Measurements from ENCODE around the gene ATG7. TPM values are rescaled to one million over a fixed set of nuclear protein-coding genes. Genes with fewer than 3 reads are reported as not detected.

ATG7 gene
- polyA plus RNA-seq, 1 donor, result 16.6 TPM

GRCh38 chr3:11371747-11372146 lies 99.5 kb downstream of the ATG7 start:
- Histone ChIP-seq H3K4me3 (ENCODE audit: low read length) (no peak overlapping the region), H3K4me1 (ENCODE audit: control insufficient read depth, insufficient read depth, low read length) (no peaks in the 10 kb centered on the region), H3K27ac (ENCODE audit: low read length) (no peak overlapping the region), H3K36me3 (ENCODE audit: control insufficient read depth, insufficient read depth, low read length) (peaks cover 6% of the 10 kb centered on the region), H3K27me3 (ENCODE audit: control insufficient read depth, insufficient read depth, low read length) (no peaks in the 10 kb centered on the region), H3K9me3 (ENCODE audit: control insufficient read depth, low read depth, low read length) (no peaks in the 10 kb centered on the region)
- DNase-seq, result no peak
- WGBS (ENCODE audit: insufficient coverage, low lambda C conversion rate), result no CpG with 5 or more reads among the region's 10 CpGs

GRCh38 chr3:11373235-11373634 lies 101.0 kb downstream of the ATG7 start:
- no peaks in the 10 kb centered on the region for H3K27me3 ChIP-seq (ENCODE audit: control insufficient read depth, insufficient read depth, low read length)
- no CpG with 5 or more reads among the region's 4 CpGs for WGBS (ENCODE audit: insufficient coverage, low lambda C conversion rate)
- H3K27ac ChIP-seq (ENCODE audit: low read length), result no peak overlapping the region
- H3K9me3 ChIP-seq (ENCODE audit: control insufficient read depth, low read depth, low read length), result no peaks in the 10 kb centered on the region
- H3K4me3 ChIP-seq (ENCODE audit: low read length), result no peak overlapping the region
- peaks cover 6% of the 10 kb centered on the region for H3K36me3 ChIP-seq (ENCODE audit: control insufficient read depth, insufficient read depth, low read length)
- no peak for DNase-seq
- no peaks in the 10 kb centered on the region for H3K4me1 ChIP-seq (ENCODE audit: control insufficient read depth, insufficient read depth, low read length)

GRCh38 chr3:11373654-11374053 lies 101.5 kb downstream of the ATG7 start:
- H3K4me1 ChIP-seq (ENCODE audit: control insufficient read depth, insufficient read depth, low read length), result no peaks in the 10 kb centered on the region
- H3K27me3 ChIP-seq (ENCODE audit: control insufficient read depth, insufficient read depth, low read length), result no peaks in the 10 kb centered on the region
- no peak for DNase-seq
- no peak overlapping the region for H3K4me3 ChIP-seq (ENCODE audit: low read length)
- no peak overlapping the region for H3K27ac ChIP-seq (ENCODE audit: low read length)
- peaks cover 6% of the 10 kb centered on the region for H3K36me3 ChIP-seq (ENCODE audit: control insufficient read depth, insufficient read depth, low read length)
- H3K9me3 ChIP-seq (ENCODE audit: control insufficient read depth, low read depth, low read length), result no peaks in the 10 kb centered on the region
- 75% methylated on average over 1 of the region's 2 CpGs for WGBS (ENCODE audit: insufficient coverage, low lambda C conversion rate)

DNA sequence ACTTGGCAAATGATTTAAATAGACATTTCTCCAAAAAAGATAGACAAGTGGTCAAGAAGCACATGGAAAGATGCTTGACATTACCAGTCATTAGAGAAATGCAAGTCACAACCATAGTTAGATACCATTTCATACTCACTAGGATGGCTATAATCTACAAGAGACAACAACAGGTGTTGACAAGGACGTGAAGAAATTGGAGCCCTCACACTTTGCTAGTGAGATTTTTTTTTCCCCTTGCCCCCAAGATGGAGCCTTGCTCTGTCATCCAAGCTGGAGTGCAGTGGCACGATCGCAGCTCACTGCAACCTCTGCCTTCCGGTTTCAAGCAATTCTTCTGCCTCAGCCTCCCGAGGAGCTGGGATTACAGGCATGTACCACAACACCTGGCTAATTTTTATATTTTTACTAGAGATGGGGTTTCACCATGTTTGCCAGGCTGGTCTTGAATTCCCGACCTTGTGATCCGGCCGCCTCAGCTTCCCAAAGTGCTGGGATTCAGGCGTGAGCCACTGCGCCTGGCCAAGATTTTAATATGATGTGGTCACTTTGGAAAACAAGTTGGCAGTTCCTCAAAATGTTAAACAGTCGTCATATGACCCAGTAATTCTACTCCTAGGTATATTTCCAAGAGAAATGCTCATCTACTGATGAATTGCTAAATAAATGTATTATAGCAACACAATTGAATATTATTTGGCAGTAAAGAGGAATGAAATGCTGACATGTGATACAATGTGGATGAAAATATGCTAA lies 103.3 kb downstream of the ATG7 start:
- DNase-seq, result no peak
- H3K27ac ChIP-seq (ENCODE audit: low read length), result no peak overlapping the region
- peaks cover 2% of the 10 kb centered on the region for H3K36me3 ChIP-seq (ENCODE audit: control insufficient read depth, insufficient read depth, low read length)
- H3K9me3 ChIP-seq (ENCODE audit: control insufficient read depth, low read depth, low read length), result no peaks in the 10 kb centered on the region
- H3K27me3 ChIP-seq (ENCODE audit: control insufficient read depth, insufficient read depth, low read length), result no peaks in the 10 kb centered on the region
- WGBS (ENCODE audit: insufficient coverage, low lambda C conversion rate), result no CpG with 5 or more reads among the region's 11 CpGs
- no peak overlapping the region for H3K4me3 ChIP-seq (ENCODE audit: low read length)
- no peaks in the 10 kb centered on the region for H3K4me1 ChIP-seq (ENCODE audit: control insufficient read depth, insufficient read depth, low read length)

DNA sequence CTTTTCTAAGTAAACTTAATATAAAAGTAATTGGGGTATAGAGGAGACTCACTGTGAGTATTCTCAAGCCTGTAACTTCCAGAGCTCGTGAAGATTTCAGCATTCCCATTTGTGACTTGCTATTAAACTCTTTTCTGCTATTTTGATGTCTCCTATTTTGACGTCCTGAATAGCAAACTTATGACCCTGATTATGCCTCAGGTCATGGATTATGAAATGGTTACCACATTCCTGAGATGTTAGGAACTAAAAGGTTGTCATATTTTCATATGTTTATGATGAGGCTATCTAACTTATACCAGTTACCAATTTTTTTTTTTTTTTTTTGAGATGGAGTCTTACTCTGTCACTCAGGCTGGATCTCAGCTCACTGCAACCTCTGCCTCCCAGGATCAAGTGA lies 105.5 kb downstream of the ATG7 start:
- WGBS (ENCODE audit: insufficient coverage, low lambda C conversion rate), result 100% methylated on average over 1 of the region's 2 CpGs
- no peaks in the 10 kb centered on the region for H3K9me3 ChIP-seq (ENCODE audit: control insufficient read depth, low read depth, low read length)
- H3K27ac ChIP-seq (ENCODE audit: low read length), result no peak overlapping the region
- no peaks in the 10 kb centered on the region for H3K4me1 ChIP-seq (ENCODE audit: control insufficient read depth, insufficient read depth, low read length)
- H3K27me3 ChIP-seq (ENCODE audit: control insufficient read depth, insufficient read depth, low read length), result no peaks in the 10 kb centered on the region
- H3K36me3 ChIP-seq (ENCODE audit: control insufficient read depth, insufficient read depth, low read length), result no peaks in the 10 kb centered on the region
- H3K4me3 ChIP-seq (ENCODE audit: low read length), result no peak overlapping the region
- DNase-seq, result no peak

GRCh38 chr3:11379238-11379823 lies 107.1 kb downstream of the ATG7 start:
- no peaks in the 10 kb centered on the region for H3K27me3 ChIP-seq (ENCODE audit: control insufficient read depth, insufficient read depth, low read length)
- peak in 1 of 2 donors; percentile 45 for DNase-seq
- peaks cover 2% of the 10 kb centered on the region for H3K36me3 ChIP-seq (ENCODE audit: control insufficient read depth, insufficient read depth, low read length)
- H3K4me3 ChIP-seq (ENCODE audit: low read length), result no peak overlapping the region
- H3K9me3 ChIP-seq (ENCODE audit: control insufficient read depth, low read depth, low read length), result no peaks in the 10 kb centered on the region
- no peaks in the 10 kb centered on the region for H3K4me1 ChIP-seq (ENCODE audit: control insufficient read depth, insufficient read depth, low read length)
- H3K27ac ChIP-seq (ENCODE audit: low read length), result no peak overlapping the region
- 100% methylated on average over 1 of the region's 2 CpGs for WGBS (ENCODE audit: insufficient coverage, low lambda C conversion rate)

DNA sequence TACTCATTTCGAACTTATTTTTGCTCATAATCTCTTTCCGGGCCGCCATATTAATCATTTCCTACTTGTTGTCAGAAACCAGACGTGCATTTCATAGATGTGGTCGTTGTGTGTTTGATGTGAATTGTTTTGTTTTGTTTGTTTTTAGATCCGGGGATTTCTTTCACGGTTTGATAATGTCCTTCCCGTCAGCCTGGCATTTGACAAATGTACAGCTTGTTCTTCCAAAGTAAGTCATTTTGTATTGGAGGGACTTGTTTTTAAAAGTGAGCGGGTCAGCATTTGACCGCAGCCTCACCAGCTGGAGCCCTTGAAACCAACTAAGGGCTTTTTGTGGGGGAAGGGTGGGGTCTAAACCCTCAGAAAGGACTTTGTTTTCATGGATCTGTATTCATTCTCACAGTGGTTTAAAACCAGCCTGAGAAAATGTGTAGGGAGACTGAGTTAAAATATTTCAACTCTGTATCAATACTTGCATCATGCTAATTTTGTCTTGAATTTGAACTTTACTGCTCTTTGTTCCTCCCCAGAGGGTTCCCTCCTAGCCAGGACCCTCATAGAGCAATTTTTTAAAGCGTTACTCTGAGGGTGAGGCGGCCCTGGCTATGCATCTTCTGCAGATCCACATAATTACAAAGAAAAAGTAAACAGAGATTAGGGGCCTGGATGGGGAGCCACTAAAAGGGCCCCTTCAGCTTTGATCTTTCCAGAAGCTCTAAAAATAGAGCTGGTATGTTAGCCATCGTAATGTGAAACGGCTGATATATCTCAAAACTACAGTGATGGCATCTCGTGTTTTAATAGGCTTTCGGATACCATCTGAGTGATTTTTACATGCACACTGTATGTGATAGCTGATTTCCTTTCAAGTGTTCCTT lies 107.9 kb downstream of the ATG7 start:
- no peaks in the 10 kb centered on the region for H3K9me3 ChIP-seq (ENCODE audit: control insufficient read depth, low read depth, low read length)
- H3K4me3 ChIP-seq (ENCODE audit: low read length), result no peak overlapping the region
- WGBS (ENCODE audit: insufficient coverage, low lambda C conversion rate), result 100% methylated on average over 1 of the region's 16 CpGs
- H3K27me3 ChIP-seq (ENCODE audit: control insufficient read depth, insufficient read depth, low read length), result no peaks in the 10 kb centered on the region
- H3K27ac ChIP-seq (ENCODE audit: low read length), result no peak overlapping the region
- H3K36me3 ChIP-seq (ENCODE audit: control insufficient read depth, insufficient read depth, low read length), result peaks cover 2% of the 10 kb centered on the region
- no peaks in the 10 kb centered on the region for H3K4me1 ChIP-seq (ENCODE audit: control insufficient read depth, insufficient read depth, low read length)
- no peak for DNase-seq

GRCh38 chr3:11381141-11381540 lies 108.9 kb downstream of the ATG7 start:
- no peak overlapping the region for H3K27ac ChIP-seq (ENCODE audit: low read length)
- no peak for DNase-seq
- H3K9me3 ChIP-seq (ENCODE audit: control insufficient read depth, low read depth, low read length), result no peaks in the 10 kb centered on the region
- no peaks in the 10 kb centered on the region for H3K4me1 ChIP-seq (ENCODE audit: control insufficient read depth, insufficient read depth, low read length)
- peaks cover 2% of the 10 kb centered on the region for H3K36me3 ChIP-seq (ENCODE audit: control insufficient read depth, insufficient read depth, low read length)
- no peaks in the 10 kb centered on the region for H3K27me3 ChIP-seq (ENCODE audit: control insufficient read depth, insufficient read depth, low read length)
- no peak overlapping the region for H3K4me3 ChIP-seq (ENCODE audit: low read length)

GRCh38 chr3:11381563-11381962 lies 109.4 kb downstream of the ATG7 start:
- Histone ChIP-seq H3K27ac (ENCODE audit: low read length) (no peak overlapping the region), H3K4me1 (ENCODE audit: control insufficient read depth, insufficient read depth, low read length) (no peaks in the 10 kb centered on the region), H3K9me3 (ENCODE audit: control insufficient read depth, low read depth, low read length) (no peaks in the 10 kb centered on the region), H3K4me3 (ENCODE audit: low read length) (no peak overlapping the region), H3K36me3 (ENCODE audit: control insufficient read depth, insufficient read depth, low read length) (peaks cover 2% of the 10 kb centered on the region), H3K27me3 (ENCODE audit: control insufficient read depth, insufficient read depth, low read length) (no peaks in the 10 kb centered on the region)
- DNase-seq, result no peak
- whole genome bisulfite sequencing (ENCODE audit: insufficient coverage, low lambda C conversion rate), result 100% methylated on average over 1 of the region's 4 CpGs

GRCh38 chr3:11382146-11382745 lies 110.0 kb downstream of the ATG7 start:
- no peak overlapping the region for H3K4me3 ChIP-seq (ENCODE audit: low read length)
- WGBS (ENCODE audit: insufficient coverage, low lambda C conversion rate), result 98% methylated on average over 7 of the region's 8 CpGs
- H3K9me3 ChIP-seq (ENCODE audit: control insufficient read depth, low read depth, low read length), result no peaks in the 10 kb centered on the region
- H3K36me3 ChIP-seq (ENCODE audit: control insufficient read depth, insufficient read depth, low read length), result peaks cover 2% of the 10 kb centered on the region
- no peak for DNase-seq
- no peaks in the 10 kb centered on the region for H3K27me3 ChIP-seq (ENCODE audit: control insufficient read depth, insufficient read depth, low read length)
- H3K27ac ChIP-seq (ENCODE audit: low read length), result no peak overlapping the region
- H3K4me1 ChIP-seq (ENCODE audit: control insufficient read depth, insufficient read depth, low read length), result no peaks in the 10 kb centered on the region

All from large intestine (tissue), 3 donors.